ENCODE results near the gene PIGZ. TPM values are rescaled to one million over a fixed set of nuclear protein-coding genes. Genes with fewer than 3 reads are reported as not detected.
A peak's percentile ranks its signal among the peaks of the same experiment; 100 is the strongest.

The PIGZ gene
- total and polyA plus RNA-seq, 9 of the 15 experiments (the other 6 are each of a cell fraction or from before 2014, with no cell fraction given) = 0.15 to 1.8 (median 0.76) TPM

DNA sequence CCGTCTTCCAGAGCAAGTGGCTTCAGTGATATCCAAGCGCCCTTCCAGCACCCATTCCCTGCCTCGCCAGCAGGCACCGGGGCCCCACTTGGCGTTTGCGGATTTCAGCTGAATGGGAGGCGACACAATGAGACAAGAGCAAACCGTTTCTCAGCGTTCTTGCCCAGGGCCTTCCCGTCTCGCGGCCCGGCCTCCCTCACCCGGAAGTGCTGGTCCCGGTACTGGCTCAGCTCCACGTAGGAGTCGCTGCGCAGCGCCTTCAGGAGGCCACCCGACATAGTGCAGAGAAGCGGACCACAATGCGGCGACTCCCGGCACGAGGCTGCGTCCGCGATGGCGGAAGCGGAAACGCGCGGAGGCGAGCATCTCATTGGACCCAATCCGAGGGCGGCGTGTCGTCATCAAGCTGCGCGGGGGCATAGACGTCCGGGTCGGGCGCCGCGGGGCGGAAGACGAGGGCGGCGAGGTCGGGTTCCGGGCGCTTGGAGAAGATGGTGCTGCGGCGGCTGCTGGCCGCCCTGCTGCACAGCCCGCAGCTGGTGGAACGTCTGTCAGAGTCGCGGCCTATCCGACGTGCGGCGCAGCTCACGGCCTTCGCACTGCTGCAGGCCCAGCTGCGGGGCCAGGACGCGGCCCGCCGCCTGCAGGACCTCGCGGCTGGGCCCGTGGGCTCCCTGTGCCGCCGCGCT is 26.3 kb downstream of the PIGZ start, which contains the start of gene NCBP2 (continued):
- TF ChIP-seq ZNF766 (CRISPR knock-in tag; conservative IDR thresholded peaks at IDR 0.05) = no peak
- no peak for TF ChIP-seq LEF1 (IDR thresholded peaks at IDR 0.05)
- TF ChIP-seq ZBTB33 (CRISPR knock-in tag; IDR thresholded peaks at IDR 0.05) = peak; percentile 93
- TF ChIP-seq RAD21 (CRISPR knock-in tag; conservative IDR thresholded peaks at IDR 0.05 in 1 of 2, IDR thresholded peaks at IDR 0.05 in 1 of 2) = peak; percentile 52 to 62
- no peak for TF ChIP-seq GTF2E2 (tag; IDR thresholded peaks at IDR 0.05)
- TF ChIP-seq HNRNPLL (IDR thresholded peaks at IDR 0.05; ENCODE audit: low read depth, low read length, poor library complexity, severe bottlenecking) = peak; percentile 77
- no peak for TF ChIP-seq ZNF717 (CRISPR knock-in tag; IDR thresholded peaks at IDR 0.05)
- TF ChIP-seq, protein P1, sequence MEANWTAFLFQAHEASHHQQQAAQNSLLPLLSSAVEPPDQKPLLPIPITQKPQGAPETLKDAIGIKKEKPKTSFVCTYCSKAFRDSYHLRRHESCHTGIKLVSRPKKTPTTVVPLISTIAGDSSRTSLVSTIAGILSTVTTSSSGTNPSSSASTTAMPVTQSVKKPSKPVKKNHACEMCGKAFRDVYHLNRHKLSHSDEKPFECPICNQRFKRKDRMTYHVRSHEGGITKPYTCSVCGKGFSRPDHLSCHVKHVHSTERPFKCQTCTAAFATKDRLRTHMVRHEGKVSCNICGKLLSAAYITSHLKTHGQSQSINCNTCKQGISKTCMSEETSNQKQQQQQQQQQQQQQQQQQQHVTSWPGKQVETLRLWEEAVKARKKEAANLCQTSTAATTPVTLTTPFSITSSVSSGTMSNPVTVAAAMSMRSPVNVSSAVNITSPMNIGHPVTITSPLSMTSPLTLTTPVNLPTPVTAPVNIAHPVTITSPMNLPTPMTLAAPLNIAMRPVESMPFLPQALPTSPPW (CRISPR knock-in tag; IDR thresholded peaks at IDR 0.05) = peak; percentile 66
- no peak for TF ChIP-seq HOXB6 (CRISPR knock-in tag; IDR thresholded peaks at IDR 0.05; ENCODE audit: borderline replicate concordance)
- TF ChIP-seq ZNF583 (CRISPR knock-in tag; IDR thresholded peaks at IDR 0.05) = no peak
- TF ChIP-seq UBTF (IDR thresholded peaks at IDR 0.05; ENCODE audit: borderline replicate concordance in 1 of 2, low read depth in 2 of 2, low read length in 2 of 2) = peak; percentile 82 to 88; a peak in 3 of 4 replicates
- no peak for TF ChIP-seq POLR3G (IDR thresholded peaks at IDR 0.05; ENCODE audit: extremely low read depth, insufficient read length, insufficient replicate concordance)
- TF ChIP-seq CBX1 (IDR thresholded peaks at IDR 0.05; ENCODE audit: low read depth) = peak; percentile 92; the same call in 1 of the 2 replicates
- no peak for TF ChIP-seq ZNF584 (CRISPR knock-in tag; IDR thresholded peaks at IDR 0.05; ENCODE audit: low read depth)
- peak; percentile 79 for TF ChIP-seq ZNF124 (CRISPR knock-in tag; IDR thresholded peaks at IDR 0.05)
- no peak for TF ChIP-seq NFE2L1 (tag; IDR thresholded peaks at IDR 0.05; ENCODE audit: borderline replicate concordance, low read depth)
- TF ChIP-seq MTA1 (IDR thresholded peaks at IDR 0.05; ENCODE audit: borderline replicate concordance) = peak; percentile 99
- no peak for TF ChIP-seq SMARCE1 (IDR thresholded peaks at IDR 0.05)
- TF ChIP-seq SETDB1 (IDR thresholded peaks at IDR 0.05; ENCODE audit: low read length) = peak; percentile 44
- peak; percentile 74 for TF ChIP-seq JUND (IDR thresholded peaks at IDR 0.05; ENCODE audit: borderline replicate concordance, low read depth, low read length)
- TF ChIP-seq JUND (tag; IDR thresholded peaks at IDR 0.05; ENCODE audit: borderline replicate concordance, low read depth, low read length) = peak; percentile 47; the same call in 1 of the 3 replicates
- no peak for TF ChIP-seq HNRNPH1 (optimal IDR thresholded peaks at IDR 0.05; ENCODE audit: low read depth, low read length)
